GM18861 (cell line): Measurements from ENCODE around the gene ZFP62.

Experiments used
- ATAC-seq: cut with Tn5 transposase; IDR thresholded peaks from one replicate; pipeline ENCODE4 v1.9.1; 2021; ENCODE audit not compliant: unreplicated experiment

ZFP62 gene

GRCh38 chr5:180869587-180869986 is 8.5 kb upstream of the ZFP62 start:
- ATAC-seq, result no peak

GRCh38 chr5:180868960-180869359 is 7.9 kb upstream of the ZFP62 start:
- ATAC-seq, result no peak

- no peak for ATAC-seq
Measured at GRCh38 chr5:180866985-180867384, 5.9 kb upstream of the ZFP62 start.

DNA sequence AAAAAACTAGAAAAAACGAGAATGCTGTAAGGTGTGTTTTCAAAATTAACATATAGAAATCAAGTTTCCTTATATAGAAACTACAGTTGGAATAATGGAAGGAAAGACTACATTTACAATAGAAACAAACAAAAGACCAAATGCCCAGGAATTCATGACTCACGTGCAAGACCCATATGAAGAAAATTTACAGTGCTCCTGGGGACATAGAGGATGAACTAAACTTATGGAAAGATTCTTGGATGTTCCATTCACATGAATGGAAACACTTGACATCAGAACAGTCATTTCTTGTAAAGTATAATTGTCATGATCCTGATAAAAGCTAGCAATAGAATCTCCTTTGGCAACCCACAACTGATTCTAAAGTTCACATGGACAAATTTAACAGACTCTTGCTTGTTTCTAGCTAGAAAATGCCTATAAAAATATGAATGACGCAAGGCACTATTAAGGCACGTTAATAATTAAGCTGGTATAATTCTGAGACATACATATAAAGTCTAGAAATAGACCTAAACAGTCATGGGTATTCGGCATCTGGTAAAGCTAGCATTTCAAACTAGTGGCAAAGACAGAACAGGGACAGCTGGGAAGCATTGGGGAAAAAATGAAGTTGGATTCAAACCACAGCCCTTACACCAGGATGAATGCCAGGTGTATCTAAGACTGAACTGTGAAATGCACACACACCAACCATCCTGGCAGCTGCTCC is 5.1 kb upstream of the ZFP62 start:
- ATAC-seq, result no peak

DNA sequence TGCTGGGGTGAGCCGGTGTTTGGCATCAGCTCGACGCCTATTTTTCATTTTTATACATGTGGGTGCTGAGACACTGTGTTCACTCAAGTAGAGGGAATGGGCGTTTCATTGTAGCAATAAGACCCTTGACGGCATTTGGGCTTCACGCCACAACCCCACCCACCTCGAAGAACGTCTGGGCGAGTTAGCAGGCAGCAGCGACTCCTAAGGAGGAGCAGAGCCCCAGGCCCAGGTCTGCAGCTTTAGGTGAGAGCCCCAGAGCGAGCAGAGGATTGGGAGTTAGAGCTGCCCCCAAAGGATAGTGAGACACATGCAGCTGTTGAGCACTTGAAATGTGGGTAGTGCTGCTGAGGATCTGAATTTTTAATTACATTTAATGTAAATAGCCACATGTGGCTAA is 1.6 kb upstream of the ZFP62 start:
- ATAC-seq, result no peak

GRCh38 chr5:180860273-180860886 is 696 bp downstream of the ZFP62 start:
- ATAC-seq, result peak; percentile 48

DNA sequence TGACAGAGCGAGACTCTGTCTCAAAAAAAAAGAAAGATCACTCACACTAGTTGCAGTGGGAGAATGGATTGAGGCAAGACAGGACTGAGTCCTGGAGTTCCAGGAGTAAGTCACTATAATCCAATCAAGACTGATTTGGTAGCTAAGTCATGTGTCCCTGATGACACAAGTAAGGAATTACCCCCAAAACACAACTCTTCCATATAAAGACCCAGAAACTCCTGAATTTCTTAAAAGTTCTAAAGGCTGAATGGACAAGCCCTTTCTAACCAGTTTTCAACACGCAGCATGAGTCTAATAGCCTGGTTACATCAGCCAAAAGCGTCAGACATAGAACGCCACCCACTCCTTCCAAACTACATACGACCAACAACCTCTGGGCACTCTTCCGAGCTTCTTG is 2.5 kb downstream of the ZFP62 start:
- no peak for ATAC-seq

GRCh38 chr5:180853848-180854176 is 7.3 kb downstream of the ZFP62 start:
- no peak for ATAC-seq

GRCh38 chr5:180853121-180853847 is 7.8 kb downstream of the ZFP62 start:
- no peak for ATAC-seq

GRCh38 chr5:180852495-180852894 is 8.6 kb downstream of the ZFP62 start:
- no peak for ATAC-seq

DNA sequence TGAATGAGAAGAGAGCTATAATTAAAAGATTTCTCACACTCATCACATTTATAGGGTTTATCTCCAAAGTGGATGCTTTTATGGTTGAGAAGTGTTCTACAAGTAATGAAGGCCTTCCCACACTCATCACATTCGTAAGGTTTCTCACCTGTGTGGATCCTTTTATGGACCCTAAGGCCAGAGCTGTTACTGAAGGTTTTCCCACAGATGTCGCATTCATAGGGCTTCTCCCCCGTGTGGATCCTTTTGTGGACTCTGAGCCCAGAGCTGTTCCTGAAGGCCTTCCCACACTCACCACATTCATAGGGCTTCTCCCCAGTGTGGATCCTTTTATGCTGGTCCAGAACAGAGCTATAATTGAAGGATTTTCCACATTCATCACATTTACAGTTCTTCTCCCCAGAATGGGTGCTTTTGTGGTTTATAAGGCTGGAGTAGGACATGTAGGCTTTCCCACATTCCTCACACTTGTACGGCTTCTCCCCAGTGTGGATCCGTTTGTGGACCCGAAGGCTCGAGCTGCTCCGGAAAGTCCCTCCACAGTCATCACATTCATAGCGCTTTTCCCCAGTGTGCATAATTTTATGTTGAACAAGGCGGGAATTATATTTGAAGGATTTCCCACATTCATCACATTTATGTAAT is 10.5 kb downstream of the ZFP62 start:
- no peak for ATAC-seq

DNA sequence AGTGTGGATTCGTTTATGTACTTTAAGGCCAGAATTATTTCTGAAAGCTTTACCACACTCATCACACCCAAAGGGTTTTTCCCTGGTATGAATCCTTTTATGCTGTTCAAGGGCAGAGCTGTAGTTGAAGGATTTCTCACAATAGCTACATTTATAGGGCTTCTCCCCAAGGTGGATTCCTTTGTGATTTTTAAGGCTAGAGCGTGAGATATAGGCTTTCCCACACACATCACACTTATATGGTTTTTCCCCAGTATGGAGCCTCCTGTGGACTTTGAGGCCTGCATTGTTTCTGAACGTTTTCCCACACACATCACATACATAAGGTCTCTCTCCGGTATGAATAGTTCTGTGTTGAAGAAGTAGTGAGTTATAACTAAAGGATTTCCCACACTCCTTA is 11.2 kb downstream of the ZFP62 start:
- ATAC-seq, result no peak

DNA sequence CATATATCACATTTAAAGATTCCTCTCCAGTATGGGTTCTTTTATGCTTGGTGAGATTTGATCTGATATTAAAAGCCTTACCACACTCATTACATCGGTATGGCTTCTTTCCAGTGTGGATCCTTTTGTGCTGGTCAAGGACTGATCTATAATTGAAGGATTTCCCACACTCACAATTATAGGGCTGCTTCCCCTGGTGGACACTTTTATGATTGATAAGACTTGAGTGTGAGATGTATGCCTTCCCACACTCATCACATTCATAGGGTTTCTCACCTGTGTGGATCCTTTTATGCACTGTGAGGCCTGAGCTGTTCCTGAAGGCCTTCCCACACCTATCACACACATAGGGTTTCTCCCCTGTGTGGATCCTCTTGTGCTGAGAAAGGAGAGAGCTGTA is 12.2 kb downstream of the ZFP62 start:
- ATAC-seq, result no peak

DNA sequence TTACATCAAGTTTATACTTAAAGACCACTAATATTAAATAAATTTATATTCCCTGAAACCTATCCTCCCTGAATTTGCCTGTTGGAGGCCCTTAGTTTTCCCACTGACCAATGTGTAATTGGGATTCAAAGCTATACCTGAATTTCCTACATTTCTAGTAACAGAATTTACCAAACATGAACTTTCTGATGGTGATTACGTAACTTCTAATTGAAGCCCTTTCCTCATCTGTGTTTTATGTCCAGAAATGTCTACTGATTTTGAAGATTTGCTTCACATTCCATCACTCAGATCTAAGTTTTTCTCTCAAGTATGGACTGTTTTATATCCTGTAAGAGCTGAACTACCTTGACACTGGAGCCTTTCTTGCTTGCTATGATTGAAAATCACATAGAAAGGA is 12.8 kb downstream of the ZFP62 start:
- no peak for ATAC-seq

DNA sequence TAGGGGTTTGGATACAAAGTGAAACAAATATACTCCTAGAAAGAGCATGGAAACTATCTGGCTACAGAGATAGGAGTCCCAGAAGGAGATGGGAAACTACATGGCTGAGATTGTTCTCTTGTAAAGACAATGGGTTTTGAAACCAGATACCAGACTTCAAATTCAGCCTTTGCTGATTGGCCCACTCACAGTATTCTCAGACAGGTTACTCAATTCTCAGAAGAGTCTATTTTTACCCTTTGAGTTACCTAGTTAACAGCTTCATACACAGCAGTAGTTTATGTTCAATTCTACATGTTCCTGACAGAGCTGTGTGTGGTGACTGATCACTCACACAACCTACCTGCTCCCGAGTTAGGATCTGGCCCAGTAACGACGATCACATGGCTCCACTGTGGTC is 14.1 kb downstream of the ZFP62 start:
- no peak for ATAC-seq

- ATAC-seq, result no peak
Measured at GRCh38 chr5:180844858-180845257, 16.2 kb downstream of the ZFP62 start.

- ATAC-seq, result no peak
Measured at GRCh38 chr5:180844432-180844831, 16.6 kb downstream of the ZFP62 start.

DNA sequence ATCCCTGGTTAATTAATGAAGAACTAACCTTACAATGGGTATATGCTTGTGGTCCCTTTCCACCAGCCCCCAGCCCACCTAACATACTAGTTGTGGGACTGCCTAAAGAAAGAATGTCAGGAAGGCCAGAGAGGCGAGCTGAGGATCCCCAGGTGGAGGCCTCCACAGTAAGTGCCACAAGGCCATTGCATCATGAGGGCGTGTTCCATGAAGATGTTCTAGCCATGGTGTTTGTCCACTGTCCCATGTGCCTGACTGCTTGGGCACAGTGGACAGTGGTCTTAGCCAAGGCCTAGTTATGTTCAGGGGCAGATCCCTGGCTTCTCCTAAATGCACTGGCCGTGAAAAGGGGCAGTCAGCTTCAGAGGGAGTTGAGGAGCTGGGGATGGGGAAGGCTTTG is 21.1 kb downstream of the ZFP62 start:
- no peak for ATAC-seq

GRCh38 chr5:180839227-180839626 is 21.8 kb downstream of the ZFP62 start:
- no peak for ATAC-seq

GRCh38 chr5:180837478-180837877 is 23.6 kb downstream of the ZFP62 start:
- no peak for ATAC-seq

GRCh38 chr5:180832638-180833068 is 28.4 kb downstream of the ZFP62 start:
- peak; percentile 59 for ATAC-seq
